CD4-positive, alpha-beta T cell treated with Interleukin-6 at 100 ng/mL for 8 hours (primary cell): ENCODE data around the gene HTR2A.

Experiments used
- DNase-seq: peaks from one replicate; pipeline ENCODE4 v3.0.0-alpha.2; 2020; ENCODE audit warnings: mixed read lengths, low spot score

HTR2A gene

GRCh38 chr13:46868091-46868490, 28.8 kb downstream of the HTR2A start:
- DNase-seq, result no peak

GRCh38 chr13:46866150-46866549, 30.7 kb downstream of the HTR2A start:
- DNase-seq, result peak; percentile 1

- no peak for DNase-seq
Measured at GRCh38 chr13:46864941-46865340, 31.9 kb downstream of the HTR2A start.

GRCh38 chr13:46861959-46862358, 34.9 kb downstream of the HTR2A start:
- DNase-seq, result no peak

GRCh38 chr13:46860722-46861121, 36.1 kb downstream of the HTR2A start:
- DNase-seq, result no peak

GRCh38 chr13:46858776-46859175, 38.1 kb downstream of the HTR2A start:
- DNase-seq, result no peak

- DNase-seq, result no peak
Measured at GRCh38 chr13:46858163-46858562, 38.7 kb downstream of the HTR2A start.

- no peak for DNase-seq
Measured at GRCh38 chr13:46855664-46856063, 41.2 kb downstream of the HTR2A start.

GRCh38 chr13:46855166-46855565, 41.7 kb downstream of the HTR2A start:
- DNase-seq, result no peak

GRCh38 chr13:46852168-46852567, 44.7 kb downstream of the HTR2A start:
- no peak for DNase-seq

GRCh38 chr13:46850214-46850613, 46.6 kb downstream of the HTR2A start:
- no peak for DNase-seq

GRCh38 chr13:46846726-46847125, 50.1 kb downstream of the HTR2A start:
- no peak for DNase-seq

GRCh38 chr13:46845146-46845545, 51.7 kb downstream of the HTR2A start:
- DNase-seq, result no peak

- no peak for DNase-seq
Measured at GRCh38 chr13:46844431-46844830, 52.4 kb downstream of the HTR2A start.

GRCh38 chr13:46839399-46839798, 57.5 kb downstream of the HTR2A start:
- DNase-seq, result no peak

- no peak for DNase-seq
Measured at GRCh38 chr13:46834657-46835056, 62.2 kb downstream of the HTR2A start.

- peak; percentile 11 for DNase-seq
Measured at GRCh38 chr13:46831588-46832194, 65.2 kb downstream of the HTR2A start.

- DNase-seq, result no peak
Measured at GRCh38 chr13:46830405-46831005, 66.3 kb downstream of the HTR2A start.

- no peak for DNase-seq
Measured at GRCh38 chr13:46822551-46822950, 74.3 kb downstream of the HTR2A start.

- DNase-seq, result no peak
Measured at GRCh38 chr13:46817838-46818476, 78.9 kb downstream of the HTR2A start.

- no peak for DNase-seq
Measured at GRCh38 chr13:46817095-46817494, 79.8 kb downstream of the HTR2A start.

- no peak for DNase-seq
Measured at GRCh38 chr13:46816371-46816770, 80.5 kb downstream of the HTR2A start.

- DNase-seq, result no peak
Measured at GRCh38 chr13:46812301-46812797, 84.5 kb downstream of the HTR2A start.
